Smooth muscle cell (in vitro differentiated cells): ENCODE measurements around the gene SAXO1. TPM values are rescaled to one million over a fixed set of nuclear protein-coding genes. Genes with fewer than 3 reads are reported as not detected.
"Not testable (repeated sequence)": the region's sequence is repeated elsewhere in the genome, so short reads cannot be mapped to it uniquely, and the experiment has no call there.

Source experiments
- DNase-seq: peaks from one replicate; lab custom pipeline; 2025; ENCODE audit not compliant: unreplicated experiment; lab: John Stamatoyannopoulos, UW
- H2AFZ ChIP-seq: fragments of 200-600 bp; sonication (generic); 2 replicates; pipeline ENCODE4 v1.6.0; 2016; ENCODE audit warnings: antibody characterized with exemption, low read depth, mild to moderate bottlenecking
- H3F3A ChIP-seq: fragments of 200-600 bp; sonication (generic); 2 replicates; pipeline ENCODE4 v1.6.0; 2017; ENCODE audit warnings: antibody characterized with exemption, low read depth
- H3K27ac ChIP-seq: fragments of 200-600 bp; sonication (generic); 2 replicates; pipeline ENCODE4 v1.5.1; 2016; ENCODE audit warnings: low read depth, mild to moderate bottlenecking
- H3K27me3 ChIP-seq: fragments of 200-600 bp; sonication (generic); 2 replicates; pipeline ENCODE4 v1.6.1; 2016; ENCODE audit warnings: low read depth, mild to moderate bottlenecking
- H3K36me3 ChIP-seq: fragments of 200-600 bp; sonication (generic); 2 replicates; pipeline ENCODE4 v1.5.1; 2016; ENCODE audit warnings: low read depth
- H3K4me1 ChIP-seq: fragments of 200-600 bp; sonication (generic); 2 replicates; pipeline ENCODE4 v1.5.1; 2016; ENCODE audit warnings: low read depth
- H3K4me2 ChIP-seq: fragments of 200-600 bp; sonication (generic); 2 replicates; pipeline ENCODE4 v1.6.0; 2016; ENCODE audit warnings: mild to moderate bottlenecking
- H3K4me3 ChIP-seq: fragments of 200-600 bp; sonication (generic); 2 replicates; pipeline ENCODE4 v1.5.1; 2016; ENCODE audit warnings: mild to moderate bottlenecking
- H3K79me2 ChIP-seq: fragments of 200-600 bp; sonication (generic); 2 replicates; pipeline ENCODE4 v1.6.0; 2016; ENCODE audit warnings: low read depth, mild to moderate bottlenecking
- H3K9ac ChIP-seq: fragments of 200-600 bp; sonication (generic); 2 replicates; pipeline ENCODE4 v1.6.0; 2016; ENCODE audit warnings: low read depth
- H3K9me3 ChIP-seq: fragments of 200-600 bp; sonication (generic); replicated peaks from 2 replicates; pipeline ENCODE4 v1.5.1; 2016; ENCODE audit warnings: low read depth
- H4K20me1 ChIP-seq: fragments of 200-600 bp; sonication (generic); 2 replicates; pipeline ENCODE4 v1.6.0; 2016; ENCODE audit warnings: low read depth
- WGBS: methylation state at CpG from one replicate; pipeline ENCODE4 v1.1.7; 2016; ENCODE audit warnings: low lambda C conversion rate; 5-methylcytosine and 5-hydroxymethylcytosine counted together
- polyA plus RNA-seq: library from polyadenylated mRNA; unstranded; fragments of >200 nt; fragmentation: Nextera tagmentation; extraction: Ambion mirVana; gene quantifications from 2 replicates; pipeline ENCODE4 v1.2.1, GENCODE V29; 2016
- total RNA-seq: library from RNA; depleted of rRNA; stranded (reverse); fragments of >200 nt; gene quantifications from 2 replicates; pipeline ENCODE4 v1.2.3, GENCODE V29; 2014
- TF ChIP-seq, protein P1 (sequence below): fragments of 200-600 bp; sonication (generic); IDR thresholded peaks from 2 replicates; pipeline ENCODE4 v1.5.1; 2017; ENCODE audit warnings: borderline replicate concordance, mild to moderate bottlenecking, antibody characterized with exemption; ENCODE audit not compliant: insufficient read depth, poor library complexity, severe bottlenecking

The SAXO1 gene
- total and polyA plus RNA-seq, 2 experiments from 2014 or later = 0.08 TPM; not detected in 1

DNA sequence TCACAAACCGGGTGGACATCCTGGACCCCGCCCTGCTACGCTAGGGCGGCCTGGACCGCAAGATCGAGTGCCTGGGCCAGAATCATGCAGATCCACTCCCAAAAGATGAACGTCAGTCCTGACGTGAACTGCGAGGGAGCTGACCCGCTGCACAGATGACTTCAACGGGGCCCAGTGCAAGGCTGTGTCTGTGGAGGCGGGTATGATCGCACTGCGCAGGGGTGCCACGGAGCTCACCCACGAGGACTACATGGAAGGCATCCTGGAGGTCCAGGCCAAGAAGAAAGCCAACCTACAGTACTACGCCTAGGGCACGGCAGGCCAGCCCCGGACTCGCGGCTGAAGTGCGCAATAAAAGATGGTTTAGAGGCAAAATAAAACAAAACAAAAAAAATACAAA lies 5.2 kb downstream of the SAXO1 start:
- H3K79me2 ChIP-seq = no peaks in the 10 kb centered on the region
- no peaks in the 10 kb centered on the region for H3K36me3 ChIP-seq
- H3K4me2 ChIP-seq = no peak overlapping the region
- no peak for DNase-seq
- no peak overlapping the region for H3K4me3 ChIP-seq
- WGBS = 94% methylated on average over 22 of the region's 22 CpGs
- no peak overlapping the region for H3K9ac ChIP-seq
- no peaks in the 10 kb centered on the region for H3K9me3 ChIP-seq
- TF ChIP-seq, protein P1, sequence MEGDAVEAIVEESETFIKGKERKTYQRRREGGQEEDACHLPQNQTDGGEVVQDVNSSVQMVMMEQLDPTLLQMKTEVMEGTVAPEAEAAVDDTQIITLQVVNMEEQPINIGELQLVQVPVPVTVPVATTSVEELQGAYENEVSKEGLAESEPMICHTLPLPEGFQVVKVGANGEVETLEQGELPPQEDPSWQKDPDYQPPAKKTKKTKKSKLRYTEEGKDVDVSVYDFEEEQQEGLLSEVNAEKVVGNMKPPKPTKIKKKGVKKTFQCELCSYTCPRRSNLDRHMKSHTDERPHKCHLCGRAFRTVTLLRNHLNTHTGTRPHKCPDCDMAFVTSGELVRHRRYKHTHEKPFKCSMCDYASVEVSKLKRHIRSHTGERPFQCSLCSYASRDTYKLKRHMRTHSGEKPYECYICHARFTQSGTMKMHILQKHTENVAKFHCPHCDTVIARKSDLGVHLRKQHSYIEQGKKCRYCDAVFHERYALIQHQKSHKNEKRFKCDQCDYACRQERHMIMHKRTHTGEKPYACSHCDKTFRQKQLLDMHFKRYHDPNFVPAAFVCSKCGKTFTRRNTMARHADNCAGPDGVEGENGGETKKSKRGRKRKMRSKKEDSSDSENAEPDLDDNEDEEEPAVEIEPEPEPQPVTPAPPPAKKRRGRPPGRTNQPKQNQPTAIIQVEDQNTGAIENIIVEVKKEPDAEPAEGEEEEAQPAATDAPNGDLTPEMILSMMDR = no peak
- H3K27ac ChIP-seq = no peak overlapping the region
- peaks cover 6% of the 10 kb centered on the region for H3K27me3 ChIP-seq
- no peaks in the 10 kb centered on the region for H4K20me1 ChIP-seq
- no peaks in the 10 kb centered on the region for H3K4me1 ChIP-seq
- H2AFZ ChIP-seq = no peak overlapping the region
- H3F3A ChIP-seq = no peaks in the 10 kb centered on the region

DNA sequence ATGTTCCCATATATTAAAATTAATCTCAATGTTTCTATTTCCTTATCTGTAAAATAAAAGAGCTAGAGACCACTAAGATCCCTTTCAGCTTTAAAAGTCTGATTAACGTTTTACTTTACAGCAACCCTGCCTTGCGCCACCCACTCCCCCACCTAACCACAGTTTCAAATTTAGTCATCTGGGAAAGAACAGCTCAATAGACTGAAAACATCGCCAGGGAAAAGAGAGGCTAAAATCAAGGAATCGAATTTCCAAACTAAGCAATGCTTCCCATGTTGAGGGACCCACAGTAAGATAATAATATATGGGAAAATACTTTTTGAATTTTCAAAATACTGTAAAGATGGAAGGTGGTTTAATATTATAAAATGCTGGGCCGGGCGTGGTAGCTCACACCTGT lies 6.6 kb downstream of the SAXO1 start:
- H3F3A ChIP-seq = no peaks in the 10 kb centered on the region
- DNase-seq = no peak
- H2AFZ ChIP-seq = no peak overlapping the region
- H3K9me3 ChIP-seq = no peaks in the 10 kb centered on the region
- no peak overlapping the region for H3K27ac ChIP-seq
- no peak overlapping the region for H3K4me3 ChIP-seq
- H3K9ac ChIP-seq = no peak overlapping the region
- no peaks in the 10 kb centered on the region for H3K79me2 ChIP-seq
- H3K27me3 ChIP-seq = peaks cover 6% of the 10 kb centered on the region
- no peaks in the 10 kb centered on the region for H4K20me1 ChIP-seq
- H3K4me2 ChIP-seq = no peak overlapping the region
- WGBS = 72% methylated on average over 6 of the region's 6 CpGs
- no peaks in the 10 kb centered on the region for H3K36me3 ChIP-seq
- TF ChIP-seq, protein P1 = no peak
- H3K4me1 ChIP-seq = no peaks in the 10 kb centered on the region

DNA sequence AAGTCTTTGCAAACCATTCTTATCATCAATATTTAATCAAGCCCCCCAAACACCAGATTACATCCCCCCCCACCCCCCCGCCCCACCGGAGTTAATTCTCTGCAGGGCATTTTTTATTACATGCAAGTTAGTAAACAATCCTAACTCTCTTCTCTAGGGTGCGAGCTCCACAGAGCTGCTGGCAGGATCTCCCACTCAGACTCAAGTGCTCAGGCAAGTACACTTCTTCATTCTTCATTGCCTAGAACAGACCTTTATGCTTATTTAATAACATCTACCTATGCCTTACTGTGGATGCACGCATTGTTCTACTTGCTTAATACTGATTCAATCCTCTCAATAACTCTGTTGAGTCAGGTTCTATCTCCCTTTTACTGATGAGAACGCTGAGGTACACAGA lies 9.9 kb downstream of the SAXO1 start:
- peaks cover 6% of the 10 kb centered on the region for H3K27me3 ChIP-seq
- no peak overlapping the region for H3K4me2 ChIP-seq
- H3K27ac ChIP-seq = no peak overlapping the region
- no peaks in the 10 kb centered on the region for H3K4me1 ChIP-seq
- no peaks in the 10 kb centered on the region for H3K9me3 ChIP-seq
- DNase-seq = no peak
- no peaks in the 10 kb centered on the region for H4K20me1 ChIP-seq
- TF ChIP-seq, protein P1 = no peak
- no peak overlapping the region for H2AFZ ChIP-seq
- no peaks in the 10 kb centered on the region for H3K36me3 ChIP-seq
- no peak overlapping the region for H3K9ac ChIP-seq
- H3F3A ChIP-seq = no peaks in the 10 kb centered on the region
- 91% methylated on average over 5 of the region's 5 CpGs for WGBS
- no peaks in the 10 kb centered on the region for H3K79me2 ChIP-seq
- H3K4me3 ChIP-seq = no peak overlapping the region

DNA sequence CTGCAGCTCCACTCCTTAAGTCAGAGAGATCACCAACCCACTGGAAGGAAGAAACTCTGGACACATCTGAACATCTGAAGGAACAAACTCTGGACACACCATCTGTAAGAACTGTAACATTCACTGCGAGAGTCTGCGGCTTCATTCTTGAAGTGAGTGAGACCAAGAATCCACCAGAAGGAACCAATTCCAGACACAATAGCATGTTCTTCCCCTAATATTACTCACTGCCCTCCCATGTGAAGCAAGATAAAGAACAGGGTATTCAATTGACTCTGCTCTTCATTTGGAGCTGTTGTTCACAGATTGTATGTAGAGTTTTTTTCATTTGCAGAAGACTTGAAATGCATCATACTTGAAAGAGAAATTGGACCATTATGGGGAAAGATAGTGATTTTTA lies 10.8 kb downstream of the SAXO1 start:
- no peak for DNase-seq
- Histone ChIP-seq H2AFZ (no peak overlapping the region), H3K27me3 (peaks cover 6% of the 10 kb centered on the region), H4K20me1 (no peaks in the 10 kb centered on the region), H3K4me1 (no peaks in the 10 kb centered on the region), H3F3A (no peaks in the 10 kb centered on the region), H3K9me3 (no peaks in the 10 kb centered on the region), H3K27ac (no peak overlapping the region), H3K9ac (no peak overlapping the region), H3K79me2 (no peaks in the 10 kb centered on the region), H3K4me3 (no peak overlapping the region), H3K4me2 (no peak overlapping the region), H3K36me3 (no peaks in the 10 kb centered on the region)
- TF ChIP-seq, protein P1 = no peak
- WGBS = 85% methylated on average over 2 of the region's 2 CpGs

DNA sequence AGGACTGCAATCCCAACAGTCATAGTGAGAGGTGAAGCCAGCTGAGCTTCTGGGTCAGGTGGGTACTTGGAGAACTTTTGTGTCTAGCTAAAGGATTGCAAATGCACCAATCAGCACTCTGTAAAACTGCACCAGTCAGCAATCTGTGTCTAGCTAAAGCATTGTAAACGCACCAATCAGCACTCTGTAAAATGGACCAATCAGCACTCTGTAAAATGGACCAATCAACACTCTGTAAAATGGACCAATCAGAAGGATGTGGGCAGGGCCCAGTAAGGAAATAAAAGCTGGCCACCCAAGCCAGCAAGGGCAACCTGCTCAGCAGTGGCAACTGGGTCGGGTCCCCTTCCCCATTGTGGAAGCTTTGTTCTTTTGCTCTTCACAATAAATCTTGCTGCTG lies 11.4 kb downstream of the SAXO1 start:
- not testable (repeated sequence) for H3K4me1 ChIP-seq, H2AFZ ChIP-seq, H3K9ac ChIP-seq, H3K36me3 ChIP-seq, H4K20me1 ChIP-seq, H3K4me2 ChIP-seq, H3K9me3 ChIP-seq, H3K27me3 ChIP-seq, H3K4me3 ChIP-seq, H3F3A ChIP-seq, H3K79me2 ChIP-seq, DNase-seq, H3K27ac ChIP-seq
- WGBS = 94% methylated on average over 2 of the region's 2 CpGs
